Stimulated activated CD4-positive, alpha-beta T cell treated with anti-CD3 and anti-CD28 coated beads, Interleukin-12 subunit alpha, Interleukin-12 subunit beta, amount 100 ng/mL, for 24 hours (primary cell): ENCODE measurements around the gene NREP.

Experiments
- DNase-seq, 2 experiments: peaks; one replicate each; pipeline ENCODE4 v3.0.0-alpha.2; 2020; ENCODE audit warnings: low read depth in 2 of 2

Gene NREP

GRCh38 chr5:111765613-111766571, 8.9 kb upstream of the NREP start:
- DNase-seq = no peak

DNA sequence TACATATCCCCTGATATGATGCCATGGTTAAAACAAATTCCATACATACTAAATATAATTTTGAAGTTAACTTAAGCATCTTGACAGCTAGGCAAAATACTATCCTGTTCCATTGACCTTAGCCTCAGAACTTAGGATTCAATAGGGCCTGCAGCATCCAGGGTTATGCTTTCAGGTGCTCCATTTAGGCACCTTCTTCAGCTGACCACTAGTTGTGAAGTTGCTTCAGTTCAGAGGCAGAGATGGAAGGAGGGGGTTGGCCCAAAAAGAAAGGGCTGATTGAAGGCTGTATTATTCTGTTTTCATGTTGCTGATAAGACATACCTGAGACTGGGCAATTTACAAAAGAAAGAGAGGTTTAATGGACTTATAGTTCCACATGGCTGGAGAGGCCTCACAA, 7.0 kb upstream of the NREP start:
- DNase-seq = no peak

GRCh38 chr5:111762895-111763294, 5.9 kb upstream of the NREP start:
- DNase-seq = no peak

DNA sequence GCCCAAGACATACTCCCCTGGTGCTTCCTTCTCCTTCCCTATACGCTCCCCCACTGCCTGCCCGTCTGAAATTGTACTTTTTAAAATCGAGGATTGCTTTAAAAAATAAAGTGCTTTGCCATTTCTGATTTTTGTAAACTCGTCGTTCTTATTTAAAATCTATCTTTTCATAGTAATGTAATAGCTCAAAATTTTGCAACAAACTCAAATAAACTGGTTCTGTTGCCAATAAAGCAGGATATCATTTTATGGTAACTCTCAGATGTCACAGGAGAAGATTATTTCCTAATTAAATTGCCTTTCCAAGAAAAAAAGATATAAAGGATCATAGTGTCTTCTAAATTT, 1.3 kb upstream of the NREP start:
- DNase-seq = no peak

GRCh38 chr5:111757355-111758283, 625 bp upstream of the NREP start:
- peak; percentile 62 to 78 for DNase-seq

DNA sequence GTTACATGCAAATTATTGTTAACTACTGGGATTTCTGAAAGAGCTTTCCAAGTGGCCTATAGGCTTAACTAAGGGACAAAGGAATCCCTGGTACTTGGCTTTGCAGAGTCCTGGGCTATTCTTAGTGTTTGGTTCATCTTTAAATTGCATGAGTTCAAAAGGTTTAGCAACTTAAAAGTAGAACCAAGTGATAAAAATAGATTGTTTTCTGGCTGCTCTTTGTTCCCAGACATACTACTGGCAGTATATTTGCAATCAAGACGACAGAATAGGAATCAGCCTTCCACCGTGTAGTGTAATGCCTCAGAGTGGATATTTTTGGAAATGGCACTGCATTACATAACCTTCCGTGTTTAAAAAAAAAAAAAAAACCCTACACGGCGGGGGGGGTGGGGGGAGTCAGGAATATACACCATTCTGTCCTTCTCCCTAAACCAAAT, 1.0 kb downstream of the NREP start:
- no peak for DNase-seq

DNA sequence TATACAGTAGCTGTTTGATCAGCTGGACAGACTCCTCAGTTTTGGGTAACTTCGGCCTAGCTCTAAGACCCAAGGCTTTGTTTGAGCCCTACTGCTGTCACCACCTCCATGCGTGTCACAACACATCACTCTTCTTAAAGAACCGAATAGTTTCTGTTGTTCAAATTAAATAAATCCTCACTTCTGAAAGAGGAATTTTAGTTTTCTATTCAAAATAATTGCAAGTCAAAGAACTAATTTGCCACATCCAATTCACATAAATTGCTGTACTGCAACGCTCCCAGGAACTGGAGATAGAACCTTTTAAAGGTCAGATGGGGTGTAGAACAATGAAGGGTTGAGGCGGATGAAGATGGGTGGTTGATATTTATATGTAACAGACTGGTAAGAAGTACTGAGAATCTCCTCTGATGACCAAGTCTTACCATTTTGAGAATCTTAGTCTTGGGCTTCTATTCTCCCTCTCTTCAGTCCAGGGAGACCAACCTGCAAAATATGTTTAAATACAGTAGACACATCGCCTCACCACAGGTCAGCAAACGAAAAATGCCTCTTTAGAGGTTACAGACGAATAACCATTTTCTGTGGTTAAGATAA, 1.6 kb downstream of the NREP start:
- DNase-seq = no peak

- DNase-seq = no peak
These were observed 3.0 kb downstream of the NREP start for GRCh38 chr5:111753884-111754589.

GRCh38 chr5:111752426-111752965, 4.5 kb downstream of the NREP start:
- no peak for DNase-seq

GRCh38 chr5:111749303-111750026, 7.5 kb downstream of the NREP start:
- DNase-seq = no peak

DNA sequence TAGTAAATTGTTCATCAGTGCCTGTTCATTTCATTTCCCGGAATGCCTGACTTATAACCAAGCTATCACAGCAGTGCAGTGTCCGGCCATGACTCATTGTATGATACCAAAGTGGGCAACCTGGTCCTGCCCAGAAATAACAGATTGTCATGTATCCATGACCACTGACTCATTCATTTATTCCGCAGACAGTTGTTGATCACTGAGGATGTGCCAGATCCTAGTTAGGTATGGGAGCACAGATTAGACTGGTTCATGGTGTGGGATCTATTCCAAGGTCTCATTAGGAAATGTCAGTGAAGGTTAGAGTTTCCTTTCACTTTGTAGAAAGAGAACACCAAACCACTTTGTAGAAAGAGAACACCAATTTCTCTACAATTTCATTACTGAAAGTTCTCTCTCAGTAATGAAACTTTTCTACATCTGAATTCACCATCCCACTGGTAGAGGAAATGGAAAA, 8.7 kb downstream of the NREP start:
- DNase-seq = no peak

GRCh38 chr5:111747337-111747736, 9.7 kb downstream of the NREP start:
- DNase-seq = no peak

- DNase-seq = no peak
These were observed 10.2 kb downstream of the NREP start for GRCh38 chr5:111746791-111747190.

- DNase-seq = no peak
These were observed 11.8 kb downstream of the NREP start for GRCh38 chr5:111745075-111745739.

- no peak for DNase-seq
These were observed 12.5 kb downstream of the NREP start for GRCh38 chr5:111744455-111744854.

DNA sequence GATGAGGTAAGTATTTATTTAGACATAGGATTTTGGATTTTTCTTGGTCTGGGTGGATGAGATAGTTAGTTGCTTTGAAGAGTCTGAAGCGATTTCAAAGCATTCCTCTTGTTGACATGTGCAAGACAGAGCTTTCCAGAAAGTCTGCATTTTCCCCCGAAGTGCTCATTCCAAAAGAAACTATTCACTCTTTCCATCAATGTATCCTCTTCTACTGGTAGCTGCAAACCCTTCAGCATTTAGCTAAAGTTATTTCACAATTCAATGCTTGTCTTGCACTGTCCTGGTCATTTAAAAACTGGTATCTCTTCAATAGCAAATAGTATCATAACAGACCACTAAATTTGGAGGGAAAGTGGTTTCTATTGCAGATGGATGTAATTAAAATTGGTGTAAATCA, 13.0 kb downstream of the NREP start:
- DNase-seq = no peak

- DNase-seq = no peak
These were observed 13.5 kb downstream of the NREP start for GRCh38 chr5:111743512-111743911.

DNA sequence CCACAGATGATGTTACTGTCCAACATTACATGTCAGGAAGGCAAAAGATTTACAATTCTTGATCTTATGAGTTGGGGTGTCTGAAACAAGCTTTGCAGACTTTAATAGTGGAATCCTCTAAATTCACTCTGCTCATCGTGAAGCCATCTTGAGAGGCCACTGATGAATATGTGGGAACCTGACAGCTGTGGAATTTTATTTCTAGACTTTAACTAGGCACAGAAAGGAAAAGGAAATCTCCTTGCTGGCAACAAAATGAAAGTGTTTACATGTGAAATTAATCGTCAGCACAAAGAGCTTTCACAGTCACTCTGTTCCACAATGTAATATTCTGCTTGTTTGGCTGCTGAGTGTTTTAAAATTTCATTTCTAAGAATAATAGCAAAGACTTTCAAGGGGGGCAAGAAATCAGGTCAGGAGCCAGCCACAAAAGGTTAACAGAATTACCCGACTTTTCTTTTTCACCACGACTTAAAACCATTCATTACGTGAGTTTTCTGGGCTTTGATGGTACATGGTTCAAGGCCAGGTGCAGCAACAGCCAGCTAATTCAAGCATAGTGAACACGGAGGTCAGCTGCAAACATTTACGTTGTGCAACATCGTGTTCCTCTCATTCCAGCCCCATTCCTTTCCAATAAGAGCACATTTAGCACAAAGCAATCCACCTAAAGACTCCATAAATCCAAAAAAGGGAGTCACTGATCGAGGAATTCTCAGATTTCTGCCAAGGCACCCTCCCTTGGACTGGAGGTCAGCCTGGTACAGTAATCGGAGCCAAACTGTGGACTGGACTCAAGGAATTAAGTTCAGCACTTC, 14.6 kb downstream of the NREP start:
- DNase-seq = no peak

DNA sequence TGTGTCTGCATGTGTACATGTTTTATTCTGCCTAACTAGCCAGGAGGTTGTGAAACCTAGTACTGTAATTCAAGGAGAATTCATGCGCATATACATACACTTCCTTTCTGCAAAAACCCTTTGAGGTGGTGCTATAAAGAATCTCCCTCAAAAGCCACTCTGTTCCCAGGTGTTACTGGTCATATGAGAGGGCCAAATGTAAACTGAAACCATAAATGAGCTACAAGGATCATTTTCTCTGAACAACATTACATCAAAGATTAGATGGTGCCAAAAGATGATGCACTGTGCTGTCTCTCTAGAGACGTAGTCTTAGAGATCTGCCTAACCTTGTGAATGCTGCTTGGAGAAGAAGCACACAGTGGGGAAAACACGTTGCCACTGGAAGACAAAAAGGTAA, 15.7 kb downstream of the NREP start:
- DNase-seq = no peak
